Astrocyte of the spinal cord (primary cell): ENCODE results near the gene UTP4.
A peak's percentile ranks its signal among the peaks of the same experiment; 100 is the strongest.

Source experiments
- DNase-seq: peaks from one replicate; pipeline ENCODE4 v3.0.0; 2011; ENCODE audit warnings: low read depth, low spot score
- H3K4me3 ChIP-seq: 2 replicates; pipeline ENCODE4 v1.5.1; 2011; ENCODE audit warnings: low read depth, mild to moderate bottlenecking, low read length, moderate library complexity
- in situ Hi-C: cut with HindIII; loops from 2 replicates; pipeline ENCODE4 v1.10.0; 2017; ENCODE audit warnings: low sequenced_read_pairs
- TF ChIP-seq, protein P1 (sequence below): IDR thresholded peaks from 2 replicates; pipeline ENCODE4 v1.5.1; 2012; ENCODE audit warnings: low read depth, mild to moderate bottlenecking, low read length, inconsistent platforms

The UTP4 gene

DNA sequence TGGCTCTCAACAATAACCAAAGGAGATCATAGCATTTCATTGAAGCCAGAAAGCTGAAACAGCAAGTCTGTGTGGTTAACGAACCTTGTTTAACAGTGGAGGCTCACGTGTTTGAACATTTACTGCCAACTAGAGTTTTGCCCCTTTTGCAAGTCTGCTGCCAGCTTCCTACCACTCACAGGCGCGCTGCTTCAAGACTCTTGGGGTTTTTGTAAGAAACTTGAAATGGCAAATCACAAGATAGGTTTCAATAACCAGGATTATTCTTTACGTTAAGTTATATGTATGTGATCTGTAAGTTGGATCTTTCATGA is 55.7 kb downstream of the UTP4 start:
- DNase-seq, result no peak
- TF ChIP-seq, protein P1, sequence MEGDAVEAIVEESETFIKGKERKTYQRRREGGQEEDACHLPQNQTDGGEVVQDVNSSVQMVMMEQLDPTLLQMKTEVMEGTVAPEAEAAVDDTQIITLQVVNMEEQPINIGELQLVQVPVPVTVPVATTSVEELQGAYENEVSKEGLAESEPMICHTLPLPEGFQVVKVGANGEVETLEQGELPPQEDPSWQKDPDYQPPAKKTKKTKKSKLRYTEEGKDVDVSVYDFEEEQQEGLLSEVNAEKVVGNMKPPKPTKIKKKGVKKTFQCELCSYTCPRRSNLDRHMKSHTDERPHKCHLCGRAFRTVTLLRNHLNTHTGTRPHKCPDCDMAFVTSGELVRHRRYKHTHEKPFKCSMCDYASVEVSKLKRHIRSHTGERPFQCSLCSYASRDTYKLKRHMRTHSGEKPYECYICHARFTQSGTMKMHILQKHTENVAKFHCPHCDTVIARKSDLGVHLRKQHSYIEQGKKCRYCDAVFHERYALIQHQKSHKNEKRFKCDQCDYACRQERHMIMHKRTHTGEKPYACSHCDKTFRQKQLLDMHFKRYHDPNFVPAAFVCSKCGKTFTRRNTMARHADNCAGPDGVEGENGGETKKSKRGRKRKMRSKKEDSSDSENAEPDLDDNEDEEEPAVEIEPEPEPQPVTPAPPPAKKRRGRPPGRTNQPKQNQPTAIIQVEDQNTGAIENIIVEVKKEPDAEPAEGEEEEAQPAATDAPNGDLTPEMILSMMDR, result no peak
- in situ Hi-C loops, result no loop called here
- H3K4me3 ChIP-seq, result peak overlapping the region; percentile 77

DNA sequence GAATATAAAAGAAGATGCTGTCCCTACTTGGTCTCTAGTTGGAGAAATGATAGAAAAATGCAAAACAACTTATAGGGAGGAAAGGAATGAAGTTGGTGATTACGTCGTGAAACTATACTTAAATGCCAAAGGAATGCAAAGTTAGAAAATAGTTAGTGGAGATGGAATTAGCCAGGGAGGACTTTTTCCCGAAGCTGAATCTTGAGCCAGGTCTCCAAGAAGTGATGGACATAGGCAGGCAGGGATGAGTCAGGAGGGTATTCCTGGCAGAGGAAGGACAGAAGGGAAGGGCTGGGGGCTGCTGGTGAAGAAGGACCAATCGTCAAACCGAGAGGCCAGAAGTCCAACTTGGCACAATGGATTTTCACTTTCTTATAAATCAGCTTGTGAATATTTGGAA is 56.3 kb downstream of the UTP4 start:
- TF ChIP-seq, protein P1, result no peak
- DNase-seq, result no peak
- peak overlapping the region; percentile 77 for H3K4me3 ChIP-seq
- in situ Hi-C loops, result no loop called here

DNA sequence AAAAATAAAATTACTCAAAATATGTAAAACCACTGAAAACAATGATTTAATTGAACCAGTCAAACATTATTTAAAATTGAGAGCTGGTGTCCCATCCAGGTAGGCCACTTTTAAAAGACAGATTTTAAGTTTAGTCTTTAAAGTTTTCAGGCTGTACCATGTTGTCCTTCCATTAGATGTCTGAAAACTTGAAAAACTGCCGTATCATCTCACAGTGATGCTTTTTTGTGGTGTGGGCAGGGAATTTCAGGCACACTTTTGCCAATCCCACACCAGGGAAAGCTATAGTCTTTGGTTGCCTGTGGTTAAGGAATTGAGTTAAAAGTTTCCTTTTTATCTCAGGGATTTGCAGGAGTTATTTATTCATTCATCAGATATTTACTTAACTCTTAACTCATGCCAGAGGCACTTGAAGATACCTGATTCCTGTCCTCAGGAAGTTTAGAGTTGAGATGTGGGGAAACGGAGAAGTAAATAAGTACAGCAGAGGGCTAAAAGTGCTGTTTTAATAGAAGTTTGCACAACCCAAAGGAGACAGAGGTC is 57.7 kb downstream of the UTP4 start:
- no peak overlapping the region for H3K4me3 ChIP-seq
- DNase-seq, result no peak
- in situ Hi-C loops, result no loop called here
- TF ChIP-seq, protein P1, result no peak

DNA sequence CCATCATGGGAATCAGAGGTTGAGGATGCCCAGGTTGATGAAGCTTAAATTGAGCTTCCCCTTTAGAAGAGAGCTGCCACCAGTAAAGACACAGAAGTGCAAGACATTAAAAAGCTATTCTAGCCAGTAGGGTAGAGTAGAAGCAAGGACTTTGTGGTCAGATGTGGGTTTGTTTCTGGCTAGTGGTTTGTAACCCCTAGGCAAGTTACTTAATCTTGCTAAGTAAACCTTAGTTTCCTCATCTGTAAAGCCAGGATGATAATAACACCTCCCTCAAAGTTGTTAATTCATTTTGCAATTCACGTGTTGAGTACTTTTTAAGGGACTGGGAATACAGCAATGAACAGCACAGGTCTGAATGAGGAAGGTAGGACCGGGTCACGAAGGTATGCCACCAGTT is 58.1 kb downstream of the UTP4 start:
- DNase-seq, result no peak
- H3K4me3 ChIP-seq, result no peak overlapping the region
- TF ChIP-seq, protein P1, result no peak
- in situ Hi-C loops, result no loop called here

DNA sequence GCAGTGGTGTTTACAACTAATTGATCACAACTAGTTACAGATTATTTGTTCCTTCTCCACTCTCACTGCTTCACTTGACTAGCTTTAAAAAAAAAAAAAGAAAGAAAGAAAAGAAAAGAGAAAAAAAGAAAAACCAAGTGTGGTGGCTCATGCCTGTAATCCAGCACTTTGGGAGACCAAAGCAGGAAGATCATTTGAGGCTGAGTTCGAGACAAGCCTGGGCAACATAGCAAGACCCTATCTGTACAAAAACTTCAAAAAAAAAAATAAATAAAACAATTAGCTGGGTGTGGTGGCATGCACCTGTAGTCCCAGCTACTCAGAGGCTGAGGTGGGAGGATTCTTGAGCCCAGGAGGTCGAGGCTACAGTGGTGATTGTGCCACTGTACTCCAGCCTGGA is 58.7 kb downstream of the UTP4 start:
- no peak for DNase-seq
- in situ Hi-C loops, result no loop called here
- H3K4me3 ChIP-seq, result no peak overlapping the region
- TF ChIP-seq, protein P1, result no peak

DNA sequence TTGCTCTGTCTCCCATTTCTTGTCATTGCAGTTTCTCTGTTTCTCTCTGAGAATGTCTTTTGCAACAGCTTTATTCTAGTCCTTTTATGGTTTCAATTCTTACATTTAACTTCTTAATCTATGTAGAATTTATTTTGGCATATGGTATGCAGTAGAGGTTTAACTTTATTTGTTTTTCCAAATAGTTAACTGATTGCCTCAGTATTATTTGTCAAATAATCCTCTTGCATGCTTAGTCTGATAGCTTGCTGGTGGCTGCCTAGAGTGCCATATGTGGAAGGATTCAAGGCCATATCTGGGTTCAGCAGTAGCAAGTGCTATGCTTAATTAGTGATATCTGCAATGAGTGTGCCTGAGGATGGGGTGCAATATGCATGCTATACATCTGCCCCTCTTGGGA is 61.4 kb downstream of the UTP4 start:
- H3K4me3 ChIP-seq, result no peak overlapping the region
- no peak for DNase-seq
- in situ Hi-C loops, result no loop called here
- TF ChIP-seq, protein P1, result no peak

DNA sequence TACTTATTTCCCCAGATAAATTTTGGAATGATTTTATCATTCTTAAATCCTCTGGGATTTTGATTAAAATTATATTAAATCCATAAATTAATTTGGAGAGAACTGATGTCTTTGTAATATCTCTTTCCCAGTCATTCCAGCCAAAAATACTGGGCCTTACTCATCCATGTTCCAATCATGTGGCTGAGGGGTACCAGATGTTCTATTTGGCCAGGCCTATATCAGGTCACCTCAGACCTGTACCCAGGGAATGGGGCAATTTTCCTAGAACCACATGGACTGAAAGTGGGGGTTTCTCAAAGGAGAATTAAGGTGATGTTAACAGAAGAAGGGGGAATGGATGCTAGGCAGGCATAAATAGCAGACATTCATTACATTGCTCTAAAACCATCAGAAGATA is 62.0 kb downstream of the UTP4 start:
- TF ChIP-seq, protein P1, result no peak
- no peak for DNase-seq
- no peak overlapping the region for H3K4me3 ChIP-seq
- in situ Hi-C loops, result no loop called here
